ENCODE data around the gene SLIT3. TPM values are rescaled to one million over a fixed set of nuclear protein-coding genes. Genes with fewer than 3 reads are reported as not detected.
"Not testable (repeated sequence)": the region's sequence is repeated elsewhere in the genome, so short reads cannot be mapped to it uniquely, and the experiment has no call there.

The SLIT3 gene
- polyA plus RNA-seq, 3 donors: 0.99 to 24.6 (median 16.4) TPM

DNA sequence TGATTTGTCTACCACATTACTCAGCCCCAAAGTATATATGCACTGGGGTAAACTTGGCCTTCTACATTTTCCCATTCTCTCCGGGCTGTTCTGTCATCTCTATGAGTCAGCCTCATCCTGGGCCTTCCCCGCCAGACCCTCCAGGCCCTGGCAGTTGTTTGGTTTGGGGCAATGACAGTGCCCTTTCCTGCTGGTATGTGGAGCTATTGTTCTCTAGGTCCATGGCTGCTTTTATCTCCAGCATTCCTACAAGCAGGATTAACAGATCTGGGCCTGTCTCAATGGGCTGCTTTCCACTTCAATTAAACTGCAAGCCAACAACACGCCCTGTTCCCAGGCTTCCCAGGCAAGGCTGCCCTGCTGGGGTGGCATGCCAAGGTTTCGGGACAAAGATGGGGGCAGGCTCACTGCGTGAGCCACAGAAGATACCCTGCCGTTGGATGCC is 136.4 kb downstream of the SLIT3 start:
- WGBS, 3 donors: 47 to 62% (median 54%) methylated on average over 6 of the region's 6 CpGs
- no peak overlapping the region for H3K27ac ChIP-seq (ENCODE audit: low read depth, low read length)

DNA sequence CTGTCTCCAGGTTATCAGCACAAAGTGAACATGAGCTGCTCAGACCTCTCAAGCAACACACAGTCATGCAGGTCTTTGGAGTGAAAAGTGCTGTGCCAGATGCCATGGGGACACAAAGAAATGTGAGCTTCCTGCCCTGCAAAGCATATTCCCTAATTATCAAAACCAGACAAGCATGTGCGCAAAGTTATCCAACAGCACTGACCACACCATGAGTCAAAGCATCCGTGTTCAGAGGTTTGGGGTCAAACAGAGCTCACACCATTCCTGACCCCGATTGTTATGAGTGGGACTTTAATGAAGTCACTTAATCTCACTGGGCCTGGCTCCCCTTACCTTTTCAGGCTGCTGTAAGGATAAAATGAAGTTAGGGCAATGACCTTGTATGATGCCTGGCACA is 138.5 kb downstream of the SLIT3 start:
- WGBS, 3 donors: 54 to 69% (median 60%) methylated on average over 3 of the region's 3 CpGs
- no peak overlapping the region for H3K27ac ChIP-seq (ENCODE audit: low read depth, low read length)

DNA sequence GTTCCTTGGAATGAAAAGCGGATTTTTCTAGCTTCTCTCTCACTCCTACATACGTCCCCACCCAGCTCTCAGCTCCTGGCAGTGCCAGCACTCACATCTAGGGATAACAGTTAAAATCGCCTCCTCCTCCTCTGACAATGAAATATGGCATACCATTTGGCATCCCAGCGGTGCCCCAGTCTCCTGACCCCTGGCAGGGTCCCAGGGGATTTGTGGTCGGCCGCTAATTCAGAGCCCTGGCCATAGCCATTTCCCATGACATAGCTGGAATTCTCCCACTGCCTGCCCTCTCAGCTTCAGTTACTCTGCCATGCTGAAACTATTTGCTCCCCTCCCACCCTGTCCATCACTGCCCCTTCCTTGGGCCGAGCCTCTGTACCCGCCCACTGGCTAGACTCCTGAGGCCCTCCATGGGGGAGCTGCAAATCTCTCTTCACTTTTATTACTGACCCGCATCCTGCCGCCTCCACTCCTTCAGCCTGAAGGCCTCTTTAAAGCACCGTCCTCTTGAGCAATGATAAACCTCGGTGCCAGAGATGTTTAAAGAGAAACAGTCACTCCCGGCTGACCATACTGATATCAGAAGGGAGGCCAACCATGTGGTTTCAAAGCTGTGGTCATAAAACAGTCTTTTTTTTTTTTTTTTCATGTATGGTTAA is 139.8 kb downstream of the SLIT3 start:
- no peak overlapping the region for H3K27ac ChIP-seq (ENCODE audit: low read depth, low read length)
- 43 to 50% (median 44%) methylated on average over 13 of the region's 13 CpGs for WGBS, 3 donors

DNA sequence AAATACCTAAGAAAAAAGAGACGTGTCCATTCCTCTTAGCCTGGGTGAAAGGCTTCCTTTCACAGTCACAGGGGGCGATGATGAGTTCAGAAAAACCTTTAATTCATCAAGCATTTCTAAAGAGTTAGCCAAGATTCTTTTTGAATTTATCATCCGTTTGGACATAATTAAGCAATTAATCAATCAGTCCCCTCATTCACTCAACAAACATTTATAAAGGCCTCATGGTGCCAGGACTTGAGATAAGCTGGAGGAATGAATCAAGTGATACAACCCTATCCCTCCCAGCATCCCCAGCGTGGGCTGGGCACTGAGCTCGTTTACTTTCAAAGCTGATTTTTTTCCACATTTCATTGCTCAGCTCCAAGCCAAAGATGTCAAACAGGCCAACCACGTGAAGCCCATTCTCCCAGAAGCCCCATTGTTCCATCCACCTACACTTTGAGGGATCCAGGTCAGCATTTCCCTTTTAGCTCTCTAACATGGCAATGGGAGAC is 140.5 kb downstream of the SLIT3 start:
- WGBS, 3 donors: 37 to 59% (median 46%) methylated on average over 6 of the region's 6 CpGs
- no peak overlapping the region for H3K27ac ChIP-seq (ENCODE audit: low read depth, low read length)

DNA sequence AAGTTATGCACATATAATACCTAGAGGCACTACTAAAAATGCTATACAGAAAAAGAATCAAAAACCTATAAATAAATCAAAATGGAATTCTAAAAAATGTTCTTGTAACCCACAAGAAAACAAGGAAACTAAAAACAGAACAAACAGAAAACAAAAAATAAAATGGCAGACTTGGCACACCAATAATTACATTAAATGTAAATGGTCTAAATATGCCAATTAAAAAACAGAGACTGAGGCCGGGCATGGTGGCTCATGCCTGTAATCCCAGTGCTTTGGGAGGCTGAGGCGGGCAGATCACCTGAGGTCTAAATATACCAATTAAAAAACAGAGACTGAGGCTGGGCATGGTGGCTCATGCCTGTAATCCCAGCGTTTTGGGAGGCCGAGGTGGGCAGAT is 142.2 kb downstream of the SLIT3 start:
- no peak overlapping the region for H3K27ac ChIP-seq (ENCODE audit: low read depth, low read length)
- 90 to 97% (median 96%) methylated on average over 4 of the region's 4 CpGs for WGBS, 3 donors

DNA sequence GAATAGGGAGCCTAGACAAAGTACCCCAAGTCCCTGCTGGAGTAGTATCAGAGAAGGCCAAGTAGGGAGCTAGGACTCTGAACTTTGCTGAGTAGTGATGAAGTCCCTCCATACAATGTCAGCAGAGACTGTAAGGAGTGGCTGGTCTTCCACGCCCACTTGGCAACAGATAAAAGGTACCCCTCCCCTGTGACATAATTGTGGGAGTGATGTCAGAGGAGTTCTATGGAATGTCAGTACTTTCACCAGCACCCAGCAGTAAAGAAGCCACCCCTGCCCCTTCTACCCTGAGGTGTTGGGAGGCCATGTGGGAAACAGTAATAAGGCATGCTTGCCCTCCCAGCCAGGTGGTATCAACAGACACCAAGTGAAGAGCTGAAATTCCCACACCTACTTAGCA is 143.9 kb downstream of the SLIT3 start:
- 81 to 85% (median 82%) methylated on average over 1 of the region's 1 CpG for WGBS, 3 donors
- H3K27ac ChIP-seq (ENCODE audit: low read depth, low read length): no peak overlapping the region

DNA sequence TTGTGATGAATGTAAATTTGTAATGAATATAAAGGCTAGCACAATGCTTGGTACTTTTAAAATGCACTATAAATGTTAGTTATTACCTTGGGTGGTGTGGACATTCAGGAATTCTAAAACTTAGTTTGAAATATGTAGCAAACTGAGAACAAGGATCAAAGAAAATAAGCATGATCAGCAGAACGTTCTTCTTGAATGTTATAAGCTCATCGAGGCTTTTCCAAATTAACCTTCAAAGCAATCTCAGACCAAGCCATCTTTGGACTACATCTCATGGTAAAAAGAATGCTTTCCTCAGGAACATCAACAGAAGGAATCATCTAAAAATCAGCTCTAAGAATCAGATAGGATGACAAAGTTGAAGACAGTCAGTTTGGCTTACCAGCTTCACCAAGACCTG is 146.3 kb downstream of the SLIT3 start:
- WGBS, 3 donors: 78 to 88% (median 81%) methylated on average over 2 of the region's 2 CpGs
- no peak overlapping the region for H3K27ac ChIP-seq (ENCODE audit: low read depth, low read length)

DNA sequence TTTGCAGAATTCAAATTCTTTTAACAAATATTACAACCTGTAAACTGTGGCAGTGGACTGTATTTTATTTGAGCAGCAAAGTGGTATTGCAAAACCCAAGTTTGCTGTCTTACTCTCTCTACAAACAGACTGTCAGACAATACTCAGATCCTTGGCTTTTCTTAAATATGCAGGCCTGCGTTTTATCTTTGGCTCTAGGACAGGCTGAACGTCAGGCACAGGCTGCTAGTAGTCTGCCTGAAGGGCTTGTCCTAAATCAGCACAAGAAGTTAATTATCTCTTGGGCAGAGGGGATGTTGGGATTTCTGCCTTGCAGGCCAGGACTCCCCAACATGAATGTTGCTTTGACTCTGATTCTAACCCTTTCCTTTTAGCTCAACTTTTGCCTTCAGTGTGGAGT is 147.5 kb downstream of the SLIT3 start:
- no peak overlapping the region for H3K27ac ChIP-seq (ENCODE audit: low read depth, low read length)
- 40 to 51% (median 45%) methylated on average over 2 of the region's 2 CpGs for WGBS, 3 donors

DNA sequence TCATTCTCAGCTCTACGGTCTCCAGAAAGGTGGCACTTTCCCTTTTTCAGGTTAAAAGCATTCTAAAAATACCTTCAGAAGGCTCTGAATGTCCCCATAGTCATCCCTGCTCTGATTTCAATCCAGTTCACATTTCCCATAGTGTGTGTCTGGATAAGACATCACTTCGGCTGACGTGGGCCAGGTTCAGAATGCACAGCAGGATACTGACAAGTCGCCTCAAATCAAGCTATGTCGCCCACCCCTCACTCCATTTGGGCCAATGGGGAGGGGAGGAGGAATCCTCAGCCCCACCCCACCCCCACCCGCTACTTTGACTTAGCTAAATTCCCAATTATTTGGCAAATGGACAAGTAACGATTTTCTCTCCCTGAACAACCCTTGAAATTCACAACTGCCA is 148.0 kb downstream of the SLIT3 start:
- H3K27ac ChIP-seq (ENCODE audit: low read depth, low read length): no peak overlapping the region
- 75 to 83% (median 79%) methylated on average over 7 of the region's 7 CpGs for WGBS, 3 donors

DNA sequence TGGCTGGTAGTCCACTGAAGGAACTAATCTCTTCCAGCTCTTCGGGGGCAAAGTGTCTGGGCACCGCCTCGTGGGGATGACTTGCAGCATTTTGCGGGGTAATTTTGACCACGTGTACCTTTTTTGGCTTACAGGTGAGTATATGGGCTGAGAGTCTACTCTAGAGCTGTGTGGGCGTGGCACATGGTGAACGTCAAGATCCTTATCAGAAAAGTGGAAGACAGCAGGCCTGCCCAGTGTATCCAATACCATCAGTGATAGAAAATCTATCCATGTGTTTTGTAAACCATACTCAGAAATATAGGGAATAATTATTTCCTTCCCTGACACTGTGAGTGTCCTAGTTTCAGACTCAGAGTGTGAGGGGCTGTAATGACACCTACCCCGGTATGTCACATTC is 148.5 kb downstream of the SLIT3 start:
- H3K27ac ChIP-seq (ENCODE audit: low read depth, low read length): no peak overlapping the region
- WGBS, 3 donors: 73 to 82% (median 80%) methylated on average over 8 of the region's 8 CpGs

DNA sequence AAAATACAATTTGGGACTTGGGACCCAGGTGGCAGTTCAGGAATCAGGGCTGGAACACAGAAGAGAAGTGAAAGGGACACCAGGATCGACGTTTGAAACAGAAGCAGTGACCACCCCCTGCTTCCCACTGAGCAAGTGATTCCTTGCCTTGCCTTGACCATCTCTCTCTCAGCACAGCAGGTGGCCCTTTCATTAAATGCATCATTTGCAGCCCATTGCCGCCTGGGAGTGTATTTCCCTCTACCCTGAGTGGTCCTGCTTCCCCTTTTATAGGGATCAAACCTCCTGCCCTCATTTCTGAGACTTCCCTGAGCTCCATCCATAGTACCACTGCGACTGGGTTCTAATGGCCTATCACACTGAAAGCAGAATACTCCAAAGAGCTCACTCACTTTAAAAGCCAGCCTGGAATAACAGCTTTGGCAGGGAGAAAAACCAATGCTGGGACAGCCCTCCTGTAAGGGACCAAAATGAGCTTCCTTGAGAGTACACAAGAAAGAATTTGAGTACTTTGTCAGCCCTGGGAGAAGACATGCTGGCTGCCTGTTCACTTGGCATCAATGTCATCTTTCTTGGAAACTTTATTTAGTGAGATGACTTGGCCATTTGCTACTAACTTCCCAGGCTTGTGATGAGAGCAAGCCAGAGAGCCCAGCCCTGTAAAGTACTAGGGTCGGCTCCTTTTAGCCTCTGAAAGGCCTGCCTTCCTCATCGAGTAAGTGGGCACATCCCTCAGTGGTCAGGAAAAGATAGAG is 149.7 kb downstream of the SLIT3 start:
- H3K27ac ChIP-seq (ENCODE audit: low read depth, low read length): no peak overlapping the region
- 64 to 70% (median 64%) methylated on average over 6 of the region's 6 CpGs for WGBS, 3 donors

DNA sequence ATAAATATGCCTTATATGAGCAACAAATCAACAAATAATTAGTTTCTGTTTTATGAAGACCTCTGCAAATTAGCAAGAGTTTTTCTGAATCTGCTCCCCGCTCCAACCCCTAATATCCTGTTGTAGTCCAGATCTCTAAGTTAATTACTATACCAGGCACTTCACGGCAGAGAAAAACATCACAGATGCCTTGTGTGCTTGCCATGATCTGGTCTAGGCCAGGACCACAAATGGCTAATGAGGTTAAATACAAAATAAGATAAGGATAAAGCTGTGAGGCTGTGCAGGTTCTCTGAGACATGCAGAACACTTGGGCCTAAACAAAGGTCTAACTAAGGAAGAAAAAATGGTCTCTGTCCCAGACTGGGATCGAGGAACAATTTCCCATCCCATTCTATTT is 150.8 kb downstream of the SLIT3 start:
- no peak overlapping the region for H3K27ac ChIP-seq (ENCODE audit: low read depth, low read length)
- 87 to 91% (median 88%) methylated on average over 3 of the region's 3 CpGs for WGBS, 3 donors

DNA sequence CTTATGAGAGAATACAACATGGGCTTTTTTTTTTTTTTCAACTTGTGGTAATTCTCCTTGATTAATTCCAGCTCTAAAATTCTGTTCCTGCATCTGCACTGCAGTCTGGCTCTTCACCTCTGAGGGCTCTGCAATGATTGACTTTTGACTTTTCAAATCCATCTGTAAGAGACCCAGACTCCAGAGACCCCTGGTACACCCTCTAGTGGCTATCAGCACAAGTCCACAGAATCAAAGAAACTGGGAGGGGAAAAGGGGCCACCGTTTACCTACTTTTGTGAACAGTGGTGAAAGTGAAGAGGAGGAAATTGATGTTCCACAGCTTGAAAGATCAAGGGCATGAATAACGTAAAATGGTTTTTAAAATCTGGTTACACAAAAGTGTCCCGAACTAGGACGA is 151.6 kb downstream of the SLIT3 start:
- H3K27ac ChIP-seq (ENCODE audit: low read depth, low read length): no peak overlapping the region
- 54 to 78% (median 58%) methylated on average over 4 of the region's 4 CpGs for WGBS, 3 donors

DNA sequence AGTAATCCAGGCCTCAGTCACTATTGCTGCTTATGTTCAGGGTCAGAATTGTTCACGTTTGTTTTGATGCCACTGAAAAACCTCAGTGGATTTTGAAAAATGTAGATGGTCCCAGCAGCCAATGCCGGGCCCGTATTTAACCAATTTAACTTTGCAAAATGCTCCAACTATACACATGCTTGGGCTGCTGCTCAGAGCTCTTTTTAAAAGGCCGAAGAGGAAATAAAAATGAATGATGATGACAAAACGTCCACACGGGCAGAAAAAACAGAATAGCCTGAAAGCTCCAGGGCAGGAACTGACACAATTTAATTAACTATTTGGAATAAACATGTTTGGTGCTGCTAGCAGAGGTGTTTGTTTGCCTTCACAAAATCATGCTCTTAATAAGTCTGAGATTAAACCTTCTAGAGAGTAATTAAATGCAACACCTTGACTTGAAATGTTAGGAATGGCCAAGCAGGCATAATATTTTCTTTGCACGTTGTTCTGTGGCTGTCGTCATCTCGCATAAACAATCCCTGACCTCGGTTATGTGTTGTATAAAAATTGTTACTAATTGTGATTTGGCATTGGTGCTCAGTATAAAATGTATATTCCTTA is 152.7 kb downstream of the SLIT3 start:
- H3K27ac ChIP-seq (ENCODE audit: low read depth, low read length): no peak overlapping the region
- WGBS, 3 donors: 49 to 61% (median 58%) methylated on average over 10 of the region's 10 CpGs

DNA sequence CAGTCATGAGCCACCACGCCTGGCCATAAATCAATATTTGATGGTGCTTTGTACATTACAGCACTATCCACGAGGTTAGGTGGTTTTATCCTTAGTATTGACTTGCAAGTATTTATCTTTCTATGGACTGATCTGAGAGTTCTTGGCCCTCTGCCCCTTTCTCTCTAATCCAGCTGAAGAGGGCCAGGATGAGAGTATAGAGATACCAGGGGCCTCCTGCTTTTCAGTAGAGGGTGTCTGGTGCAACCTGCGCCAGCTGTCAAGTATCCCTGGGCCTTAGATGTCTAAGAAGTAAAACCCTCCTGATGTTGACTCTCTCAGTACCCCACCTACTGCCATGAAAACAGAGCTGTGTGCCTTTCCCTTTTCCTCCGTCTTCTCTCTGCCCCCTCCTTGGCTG is 153.4 kb downstream of the SLIT3 start:
- no peak overlapping the region for H3K27ac ChIP-seq (ENCODE audit: low read depth, low read length)
- WGBS, 3 donors: 70 to 85% (median 79%) methylated on average over 4 of the region's 4 CpGs

DNA sequence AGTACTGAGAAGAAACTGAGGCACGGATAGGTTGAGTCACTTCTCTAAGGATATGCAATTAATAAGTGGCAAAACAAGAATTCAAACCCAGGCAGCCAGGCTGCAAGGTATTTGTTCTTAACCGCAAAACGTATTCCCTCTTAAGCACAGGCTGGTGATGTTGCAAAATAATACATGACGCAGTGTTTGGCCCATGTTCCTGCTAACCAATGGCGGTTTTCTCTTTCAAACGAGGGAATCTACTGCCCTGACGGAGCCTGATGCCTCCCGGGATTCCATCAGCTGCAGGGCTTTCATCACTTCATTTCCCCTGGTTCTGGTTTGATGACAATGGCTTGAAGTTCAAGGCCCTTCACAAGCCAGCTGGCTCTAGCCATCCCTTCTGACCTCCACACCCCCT is 154.8 kb downstream of the SLIT3 start:
- WGBS, 3 donors: 75 to 85% (median 79%) methylated on average over 8 of the region's 8 CpGs

DNA sequence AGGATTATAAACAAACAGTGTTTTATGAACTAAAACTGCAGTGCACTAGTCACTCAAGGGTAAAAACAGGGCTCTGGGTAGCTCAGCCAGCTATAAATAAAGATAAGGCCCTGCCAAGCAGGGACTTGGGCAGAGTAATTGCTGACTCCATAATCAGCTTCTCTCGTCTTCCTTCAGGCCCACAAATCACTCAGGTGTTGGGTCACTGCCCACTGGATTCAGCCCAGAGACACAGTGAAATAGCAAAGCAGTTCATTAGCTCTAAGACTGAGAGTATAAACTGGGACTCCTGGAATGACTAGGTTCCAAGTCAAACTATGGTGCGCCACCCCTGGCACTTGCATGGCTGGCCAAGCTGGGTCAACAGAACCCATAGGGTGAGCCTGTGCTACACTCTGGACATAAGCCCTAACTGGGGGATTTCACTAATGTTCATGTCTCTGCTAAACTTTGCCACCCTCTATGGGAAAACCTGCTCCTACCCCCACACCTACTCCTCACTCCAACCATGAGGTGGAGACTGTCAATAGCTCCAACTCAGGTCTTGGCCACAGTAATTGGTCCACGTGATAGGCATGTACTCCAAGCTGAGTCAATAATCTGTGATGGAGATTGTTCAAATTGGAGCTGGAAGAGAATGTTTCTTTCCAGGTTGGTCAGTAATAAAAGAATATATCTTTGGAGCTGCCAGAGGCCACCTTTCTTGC is 158.5 kb downstream of the SLIT3 start:
- WGBS, 3 donors: 32 to 61% (median 54%) methylated on average over 3 of the region's 3 CpGs
- no peak overlapping the region for H3K27ac ChIP-seq (ENCODE audit: low read depth, low read length)

More for the DNA sequence above, 154.8 kb downstream of the SLIT3 start:
- no peak overlapping the region for H3K27ac ChIP-seq (ENCODE audit: low read depth, low read length)

DNA sequence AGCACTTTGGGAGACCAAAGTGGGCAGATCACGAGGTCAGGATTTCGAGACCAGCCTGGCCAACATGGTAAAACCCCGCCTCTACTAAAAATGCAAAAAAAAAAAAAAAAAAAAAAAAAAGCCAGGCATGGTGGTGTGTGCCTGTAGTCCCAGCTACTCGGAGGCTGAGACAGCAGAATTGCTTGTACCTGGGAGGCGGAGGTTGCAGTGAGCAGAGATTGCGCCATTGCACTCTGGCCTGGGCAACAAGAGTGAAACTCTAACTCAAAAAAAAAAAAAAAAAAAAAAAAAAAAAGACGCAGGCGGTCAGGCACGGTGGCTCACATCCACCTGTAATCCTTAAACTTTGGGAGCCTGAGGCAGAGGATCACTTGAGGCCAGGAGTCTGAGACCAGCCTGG is 160.7 kb downstream of the SLIT3 start:
- WGBS, 3 donors: 83 to 93% (median 84%) methylated on average over 9 of the region's 9 CpGs
- not testable (repeated sequence) for H3K27ac ChIP-seq (ENCODE audit: low read depth, low read length)
